SH-SY5Y (cell line): ENCODE data around the gene OLFM3.

Experiments used
- GATA2 ChIP-seq: IDR thresholded peaks from 2 replicates; pipeline ENCODE4 v1.6.1; 2011; ENCODE audit warnings: mild to moderate bottlenecking, low read depth, low read length
- GATA3 ChIP-seq: IDR thresholded peaks from 2 replicates; pipeline ENCODE4 v1.6.1; 2011; ENCODE audit warnings: low read depth, mild to moderate bottlenecking, low read length, moderate library complexity

DNA sequence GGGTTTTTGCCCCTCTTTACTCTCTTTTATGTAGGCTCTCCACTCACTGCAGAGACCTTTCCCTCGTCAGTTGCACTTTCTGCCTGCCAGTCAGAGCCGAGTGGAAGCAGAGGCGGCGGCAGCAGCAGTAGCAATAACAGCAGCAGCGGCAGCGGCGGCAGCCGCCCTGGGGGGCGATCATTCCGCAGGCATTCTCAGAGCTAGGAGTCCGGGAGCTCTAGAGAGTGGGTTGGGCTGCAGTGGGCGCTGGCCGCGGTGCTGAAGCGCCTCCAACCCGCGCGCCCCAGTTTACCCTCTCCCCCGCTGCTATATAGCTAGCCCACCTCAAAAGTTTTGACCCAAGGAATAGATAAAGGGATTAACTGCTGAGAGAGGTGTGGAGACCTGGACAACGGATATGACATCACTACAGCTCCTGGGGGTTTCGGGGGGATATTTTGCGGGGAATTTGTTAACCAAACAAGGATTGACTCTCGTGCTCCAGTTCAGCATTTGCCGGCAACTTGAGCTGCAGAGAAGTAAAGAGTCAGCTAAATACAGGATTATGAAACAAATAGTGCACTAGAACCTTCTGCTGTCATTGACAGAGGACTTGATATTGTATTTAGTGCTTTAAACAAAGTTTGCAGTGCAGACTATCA lies at the start of gene OLFM3:
- TF ChIP-seq GATA2, result no peak
- TF ChIP-seq GATA3, result no peak
